GM11168 (cell line): ENCODE results near the gene SF3A1.

Experiments used
- in situ Hi-C: fragments of 300-500 bp; cut with MboI; formaldehyde crosslinking; loops from one replicate; pipeline ENCODE4 v1.12.0; 2022; ENCODE audit warnings: low sequenced_read_pairs; ENCODE audit not compliant: unreplicated experiment

Gene SF3A1

GRCh38 chr22:30308518-30309230 is 48.0 kb downstream of the SF3A1 start:
- in situ Hi-C loops: no loop called here

GRCh38 chr22:30308093-30308492 is 48.6 kb downstream of the SF3A1 start:
- in situ Hi-C loops: no loop called here

GRCh38 chr22:30307041-30307574 is 49.6 kb downstream of the SF3A1 start:
- in situ Hi-C loops: no loop called here

- in situ Hi-C loops: no loop called here
These were observed 50.1 kb downstream of the SF3A1 start for GRCh38 chr22:30306627-30307011.

- in situ Hi-C loops: no loop called here
These were observed 50.6 kb downstream of the SF3A1 start for GRCh38 chr22:30305906-30306626.

- in situ Hi-C loops: no loop called here
These were observed 51.2 kb downstream of the SF3A1 start for GRCh38 chr22:30305519-30305905.

- in situ Hi-C loops: no loop called here
These were observed 52.0 kb downstream of the SF3A1 start for GRCh38 chr22:30304495-30305244.

- in situ Hi-C loops: no loop called here
These were observed 53.9 kb downstream of the SF3A1 start for GRCh38 chr22:30302810-30303138.

GRCh38 chr22:30301995-30302809 is 54.5 kb downstream of the SF3A1 start:
- in situ Hi-C loops: no loop called here

GRCh38 chr22:30299322-30299721 is 57.4 kb downstream of the SF3A1 start:
- in situ Hi-C loops: no loop called here

GRCh38 chr22:30297991-30298701 is 58.5 kb downstream of the SF3A1 start:
- in situ Hi-C loops: no loop called here

- in situ Hi-C loops: no loop called here
These were observed 59.3 kb downstream of the SF3A1 start for GRCh38 chr22:30297276-30297990.

- in situ Hi-C loops: no loop called here
These were observed 59.9 kb downstream of the SF3A1 start for GRCh38 chr22:30296833-30297232.

GRCh38 chr22:30296324-30296723 is 60.4 kb downstream of the SF3A1 start:
- in situ Hi-C loops: no loop called here

- in situ Hi-C loops: no loop called here
These were observed 61.1 kb downstream of the SF3A1 start for GRCh38 chr22:30295576-30295975.

GRCh38 chr22:30294830-30295229 is 61.9 kb downstream of the SF3A1 start:
- in situ Hi-C loops: no loop called here

- in situ Hi-C loops: no loop called here
These were observed 62.6 kb downstream of the SF3A1 start for GRCh38 chr22:30294066-30294465.

GRCh38 chr22:30293026-30293425 is 63.7 kb downstream of the SF3A1 start:
- in situ Hi-C loops: no loop called here
